Transverse colon (tissue), 4 donors: ENCODE data around the gene HBZ.

Source experiments
- CTCF ChIP-seq, 5 experiments: fragments of 200-600 bp in 3 of 5; fragments of 450-650 bp in 2 of 5; sonication (generic) in 3 of 5; IDR thresholded peaks; 1 replicate in 2 of 5; 2 replicates in 3 of 5; pipeline ENCODE4 v1.5.1; 2016 to 2017; ENCODE audit warnings: antibody characterized with exemption in 5 of 5, inconsistent platforms in 3 of 5, mild to moderate bottlenecking in 2 of 5, moderate library complexity in 1 of 5
- POLR2A ChIP-seq: fragments of 450-650 bp; IDR thresholded peaks from one replicate; pipeline ENCODE4 v1.6.1; 2016; ENCODE audit warnings: antibody characterized with exemption, mild to moderate bottlenecking, moderate library complexity
- POLR2AphosphoS5 ChIP-seq, 3 donors: sonication (generic); formaldehyde crosslinking; IDR thresholded peaks; one replicate each; pipeline ENCODE4 v1.6.1; 2016; ENCODE audit warnings: antibody characterized with exemption in 3 of 3

GRCh38 chr16:104355-104754 is 48.1 kb upstream of the HBZ start:
- TF ChIP-seq CTCF (IDR thresholded peaks at IDR 0.05) (no peak), POLR2A (no peak), POLR2AphosphoS5 (IDR thresholded peaks at IDR 0.05) (no peak)
